Thyroid gland (tissue), 4 donors: Measurements from ENCODE around the gene GATA6.

Source experiments
- POLR2A ChIP-seq, 2 donors: fragments of 450-650 bp; IDR thresholded peaks; one replicate each; pipeline ENCODE4 v1.6.1; 2017; ENCODE audit warnings: antibody characterized with exemption in 2 of 2, mild to moderate bottlenecking in 2 of 2, moderate library complexity in 1 of 2
- TF ChIP-seq, protein P1 (sequence below), 6 experiments: fragments of 200-600 bp in 3 of 6; fragments of 450-650 bp in 3 of 6; sonication (generic) in 3 of 6; IDR thresholded peaks; one replicate each; pipeline ENCODE4 v1.5.1; 2016 to 2019; ENCODE audit warnings: antibody characterized with exemption in 6 of 6, mild to moderate bottlenecking in 2 of 6, inconsistent platforms in 1 of 6, moderate library complexity in 1 of 6

GRCh38 chr18:22166069-22166950 is 3.1 kb upstream of the GATA6 start:
- TF ChIP-seq, protein P1, sequence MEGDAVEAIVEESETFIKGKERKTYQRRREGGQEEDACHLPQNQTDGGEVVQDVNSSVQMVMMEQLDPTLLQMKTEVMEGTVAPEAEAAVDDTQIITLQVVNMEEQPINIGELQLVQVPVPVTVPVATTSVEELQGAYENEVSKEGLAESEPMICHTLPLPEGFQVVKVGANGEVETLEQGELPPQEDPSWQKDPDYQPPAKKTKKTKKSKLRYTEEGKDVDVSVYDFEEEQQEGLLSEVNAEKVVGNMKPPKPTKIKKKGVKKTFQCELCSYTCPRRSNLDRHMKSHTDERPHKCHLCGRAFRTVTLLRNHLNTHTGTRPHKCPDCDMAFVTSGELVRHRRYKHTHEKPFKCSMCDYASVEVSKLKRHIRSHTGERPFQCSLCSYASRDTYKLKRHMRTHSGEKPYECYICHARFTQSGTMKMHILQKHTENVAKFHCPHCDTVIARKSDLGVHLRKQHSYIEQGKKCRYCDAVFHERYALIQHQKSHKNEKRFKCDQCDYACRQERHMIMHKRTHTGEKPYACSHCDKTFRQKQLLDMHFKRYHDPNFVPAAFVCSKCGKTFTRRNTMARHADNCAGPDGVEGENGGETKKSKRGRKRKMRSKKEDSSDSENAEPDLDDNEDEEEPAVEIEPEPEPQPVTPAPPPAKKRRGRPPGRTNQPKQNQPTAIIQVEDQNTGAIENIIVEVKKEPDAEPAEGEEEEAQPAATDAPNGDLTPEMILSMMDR (IDR thresholded peaks at IDR 0.05): no peak
- no peak for TF ChIP-seq POLR2A (IDR thresholded peaks at IDR 0.05)
